NCI-H146 treated with DMSO at 0.1 percent for 48 hours (cell line): ENCODE results near the gene MRPL3.
"Not testable (repeated sequence)": the region's sequence is repeated elsewhere in the genome, so short reads cannot be mapped to it uniquely, and the experiment has no call there.

Experiments
- DNase-seq: peaks from one replicate; lab custom pipeline; 2025; ENCODE audit not compliant: unreplicated experiment; lab: John Stamatoyannopoulos, UW

Gene MRPL3

DNA sequence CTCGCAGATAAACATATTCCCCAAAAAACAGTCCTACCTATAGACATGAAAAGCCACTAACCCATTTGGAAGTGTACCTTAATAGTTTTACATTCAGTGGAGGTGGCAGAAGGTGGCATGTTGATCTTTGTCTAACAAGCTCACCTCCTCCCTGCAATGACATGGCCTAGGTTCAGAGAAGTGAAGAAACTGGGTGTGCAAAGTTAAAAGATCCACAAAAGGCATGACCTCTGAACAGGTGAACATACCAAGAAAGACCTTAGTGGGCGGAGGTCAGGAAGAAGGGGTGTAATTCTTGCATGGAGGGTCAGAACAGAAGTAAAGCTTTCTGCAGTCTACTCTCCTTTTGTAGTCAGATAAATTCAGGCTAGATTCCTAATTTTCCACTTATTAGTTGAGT is 822 bp downstream of the MRPL3 start:
- no peak for DNase-seq

DNA sequence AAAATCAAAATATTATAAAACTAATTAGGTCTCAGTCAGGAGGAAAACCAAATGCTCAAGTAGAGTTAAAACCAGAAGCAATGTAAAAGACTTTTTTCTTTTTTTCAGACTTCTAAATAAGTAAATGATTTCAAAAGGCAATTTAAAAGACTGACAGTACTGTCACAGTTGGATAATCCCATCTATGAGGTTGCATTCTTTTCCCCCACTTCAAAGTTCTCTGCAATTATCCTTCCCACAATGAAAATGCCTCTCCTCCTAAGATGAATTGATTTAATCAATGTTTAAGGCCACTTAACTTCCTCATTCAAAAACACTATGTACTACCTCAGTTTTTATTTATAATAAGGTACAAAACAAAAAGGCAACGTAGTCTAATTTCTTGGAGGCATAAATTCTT is 8.1 kb downstream of the MRPL3 start:
- DNase-seq: no peak

DNA sequence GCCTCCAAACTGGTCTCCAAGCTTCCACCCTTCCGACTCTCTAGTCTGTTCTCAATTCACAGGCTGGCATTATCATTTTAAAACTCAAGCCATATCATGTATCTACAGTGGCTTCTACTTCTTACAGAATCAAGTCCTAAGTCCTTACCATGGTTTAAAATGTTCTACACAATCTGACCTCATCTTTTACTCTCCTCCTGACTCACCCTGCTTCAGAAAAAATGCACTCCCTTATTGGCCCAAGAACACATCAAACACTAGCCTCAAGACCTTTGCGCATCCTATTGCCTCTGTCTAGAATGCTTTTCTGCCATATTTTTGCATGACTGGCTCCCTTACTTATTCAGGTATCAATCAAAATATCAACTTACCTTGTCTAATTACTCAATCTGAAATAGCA is 11.0 kb downstream of the MRPL3 start:
- no peak for DNase-seq

DNA sequence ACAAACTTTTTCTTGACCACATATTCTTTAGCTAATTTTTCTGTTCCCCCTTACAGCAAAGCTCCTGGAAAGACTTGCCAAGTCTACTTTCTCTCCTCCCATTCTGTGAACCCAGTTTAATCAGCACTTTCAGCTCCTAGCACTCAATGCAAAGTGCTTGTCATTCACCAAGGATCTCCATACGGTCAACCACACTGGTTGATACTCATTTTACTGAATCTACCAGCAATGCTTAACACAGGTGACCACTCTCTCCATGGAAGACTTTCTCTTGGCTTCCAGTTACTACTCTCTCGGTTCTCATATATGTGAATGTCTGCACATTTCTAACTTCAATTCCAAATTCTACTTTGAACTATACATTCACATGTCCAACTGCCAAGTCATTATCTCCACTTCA is 11.7 kb downstream of the MRPL3 start:
- DNase-seq: no peak

DNA sequence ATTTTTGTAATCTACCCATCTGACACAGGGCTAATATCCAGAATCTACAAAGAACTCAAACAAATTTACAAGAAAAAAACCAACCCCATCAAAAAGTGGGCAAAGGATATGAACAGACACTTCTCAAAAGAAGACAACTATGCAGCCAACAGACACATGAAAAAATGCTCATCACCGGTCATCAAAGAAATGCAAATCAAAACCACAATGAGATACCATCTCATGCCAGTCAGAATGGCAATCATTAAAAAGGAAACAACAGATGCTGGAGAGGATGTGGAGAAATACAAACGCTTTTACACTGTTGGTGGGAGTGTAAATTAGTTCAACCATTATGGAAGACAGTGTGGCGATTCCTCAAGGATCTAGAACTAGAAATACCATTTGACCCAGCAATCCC is 16.2 kb downstream of the MRPL3 start:
- not testable (repeated sequence) for DNase-seq

DNA sequence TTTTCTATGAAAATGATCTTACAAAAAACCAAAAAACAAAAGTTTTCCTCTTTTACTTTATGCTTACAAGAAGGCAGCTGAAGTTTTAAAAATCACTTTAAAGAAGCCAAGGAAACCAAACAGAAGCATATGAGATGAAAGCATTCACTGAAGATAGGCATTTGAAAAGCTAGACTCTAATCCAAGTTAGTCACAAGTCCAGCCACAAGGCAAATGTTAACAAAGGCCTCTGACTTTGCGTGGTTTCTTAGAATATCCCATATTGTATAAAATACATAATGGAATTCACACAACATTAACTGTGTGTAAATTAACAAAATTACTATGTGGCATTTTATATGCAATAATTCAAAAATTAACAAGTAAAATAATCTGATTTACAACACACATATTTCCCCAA is 17.7 kb downstream of the MRPL3 start:
- DNase-seq: no peak

DNA sequence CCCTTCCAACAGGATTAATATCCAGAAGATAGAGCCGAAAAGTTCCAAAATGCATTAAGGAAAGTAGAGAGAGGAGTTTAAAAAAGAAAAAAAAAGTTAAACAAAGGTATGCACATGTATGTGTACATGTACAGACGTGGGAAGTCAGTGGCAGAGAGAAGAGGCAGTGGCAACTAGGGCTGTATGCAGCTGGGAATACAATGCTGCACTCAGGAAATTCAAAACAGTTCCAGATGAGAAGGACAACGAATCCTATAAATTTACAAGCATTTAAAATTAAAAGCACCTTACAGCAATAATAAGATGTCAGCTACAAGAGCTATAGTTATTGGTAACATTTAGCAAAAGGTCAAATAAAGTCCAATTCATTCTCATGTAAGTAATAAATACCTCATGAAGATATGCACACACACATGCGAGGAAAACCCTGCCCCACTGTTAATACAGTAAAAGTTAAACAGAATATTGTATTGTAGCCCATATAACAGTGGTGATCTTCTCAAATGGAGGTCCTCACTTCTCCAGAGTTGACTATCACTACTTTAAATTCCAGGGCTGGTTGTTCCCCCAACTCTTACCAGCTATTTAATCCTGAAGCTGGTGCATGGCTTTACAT is 18.2 kb downstream of the MRPL3 start:
- no peak for DNase-seq

DNA sequence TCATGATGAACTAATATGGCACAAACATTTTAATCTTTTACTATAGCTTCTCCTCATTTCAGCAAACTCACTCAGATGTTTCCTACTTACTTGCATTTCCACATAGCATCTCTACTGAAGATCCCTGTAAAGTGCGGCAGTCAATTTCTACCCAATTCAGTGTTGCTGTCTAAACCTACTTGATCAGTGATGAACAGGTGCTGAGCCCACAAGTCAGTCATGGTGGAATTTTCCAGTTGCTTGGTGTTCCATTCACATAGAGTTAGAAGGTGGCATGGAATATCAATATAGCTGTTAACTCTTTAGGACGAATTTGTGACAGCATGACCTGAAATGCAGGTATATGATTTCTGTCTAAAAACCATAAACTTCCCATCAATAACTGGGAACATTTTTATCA is 22.7 kb downstream of the MRPL3 start:
- DNase-seq: no peak

DNA sequence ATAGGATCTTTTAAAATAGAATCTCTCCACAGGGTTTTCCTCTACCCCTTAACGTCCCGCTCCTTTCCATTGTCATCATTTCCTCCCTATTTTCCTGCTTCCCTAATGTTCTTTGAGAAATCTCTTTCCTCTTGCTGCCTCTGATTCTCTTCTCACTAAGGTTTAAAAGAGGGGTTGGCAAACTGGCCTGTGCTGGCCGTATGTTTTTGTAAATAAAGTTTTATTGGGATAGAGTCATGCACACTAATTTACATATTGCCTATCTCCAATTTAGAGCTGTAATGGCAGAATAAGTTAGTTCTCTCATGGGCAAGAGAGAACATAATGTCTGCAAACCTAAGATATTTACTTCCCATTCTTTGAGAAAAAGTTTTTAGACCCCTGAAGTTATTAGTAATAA is 25.0 kb downstream of the MRPL3 start:
- no peak for DNase-seq

DNA sequence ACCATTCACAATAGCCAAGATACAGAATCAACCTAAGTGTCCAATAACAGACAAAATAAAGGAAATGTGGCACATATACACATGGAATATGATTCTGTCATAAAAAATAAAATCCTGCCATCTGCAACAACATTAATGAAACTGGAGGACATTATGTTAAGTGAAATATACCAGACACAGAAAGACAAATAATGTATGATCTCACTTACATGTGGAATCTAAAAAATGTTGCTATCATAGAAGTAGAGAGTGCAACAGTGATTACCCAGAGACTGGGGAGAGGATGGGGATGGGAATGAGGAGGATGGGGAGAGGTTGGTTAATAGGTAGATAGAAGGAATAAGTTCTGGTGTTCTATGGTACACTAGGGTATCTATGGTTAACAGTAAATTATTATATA is 28.7 kb downstream of the MRPL3 start:
- no peak for DNase-seq

DNA sequence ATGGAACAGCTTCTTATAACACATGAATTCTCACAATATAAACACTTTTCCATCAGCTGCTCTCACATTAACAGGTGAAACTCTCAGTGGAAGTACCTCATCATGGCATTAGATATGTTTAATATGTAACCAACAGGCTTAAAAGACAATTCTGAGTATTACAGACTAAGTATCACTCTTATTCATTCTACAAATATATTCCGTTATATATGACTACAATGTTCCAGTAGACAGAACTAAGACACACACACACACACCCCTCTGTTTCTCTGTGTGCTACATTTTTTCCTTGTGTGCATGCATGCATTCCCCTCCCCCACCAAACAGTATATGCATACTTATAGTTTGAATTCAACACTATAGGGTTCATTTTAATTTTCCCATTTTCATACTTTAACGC is 32.4 kb downstream of the MRPL3 start:
- DNase-seq: no peak

DNA sequence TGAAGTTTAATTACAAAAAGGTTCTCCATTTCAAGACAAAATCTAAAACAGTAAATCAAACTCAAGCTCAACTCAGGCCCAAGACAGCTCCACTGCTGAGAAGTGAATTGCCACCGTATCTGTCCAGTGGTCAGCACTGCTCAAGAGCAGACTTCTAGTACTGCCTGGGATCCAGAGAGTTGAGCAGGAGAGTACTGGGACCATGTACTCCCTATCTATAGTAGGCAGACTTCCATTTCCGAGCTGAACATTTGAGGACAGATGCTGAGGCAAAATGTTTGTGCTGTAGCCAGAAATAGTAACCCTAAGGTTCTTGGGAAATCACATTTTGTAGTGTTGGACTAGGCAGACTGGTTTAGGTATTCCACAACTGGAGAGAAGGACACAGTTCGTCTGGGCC is 44.1 kb downstream of the MRPL3 start:
- DNase-seq: no peak

DNA sequence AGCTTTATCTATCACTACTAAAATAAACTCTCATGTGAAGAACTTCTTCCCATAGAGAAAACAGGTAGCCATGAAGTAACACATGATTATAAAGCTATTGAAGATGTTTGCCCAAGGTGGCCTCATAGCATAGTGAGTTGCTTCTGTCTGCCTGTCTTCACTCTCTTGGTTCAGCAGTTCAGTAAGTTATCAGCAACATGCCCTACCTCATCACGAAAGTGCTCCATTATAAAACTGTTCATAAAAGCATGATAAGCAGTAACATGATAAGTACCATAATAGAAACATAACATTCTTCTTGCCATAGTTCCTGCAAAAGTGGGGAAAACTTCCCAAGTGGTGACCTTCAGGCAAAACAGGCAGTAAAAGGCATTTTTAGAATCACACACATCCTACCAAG is 45.6 kb downstream of the MRPL3 start:
- no peak for DNase-seq

DNA sequence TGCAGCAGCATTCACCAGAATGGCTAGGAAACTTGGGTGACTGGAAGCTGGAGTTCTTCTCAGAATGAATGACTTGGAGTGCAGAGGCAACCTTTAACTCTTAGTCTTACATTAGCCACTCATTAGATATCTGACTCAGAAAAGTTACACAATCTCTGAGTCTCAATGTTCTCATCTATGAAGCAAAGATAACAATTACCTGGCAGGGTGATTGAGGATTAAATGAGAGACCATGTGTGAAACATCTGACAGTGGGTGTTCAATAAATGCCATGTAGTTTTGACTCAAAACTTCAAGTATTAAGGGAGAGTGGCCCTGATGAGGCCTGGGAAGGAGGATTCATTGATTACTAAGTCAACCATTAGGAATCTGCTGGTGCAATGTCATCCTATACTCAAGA is 48.3 kb downstream of the MRPL3 start:
- DNase-seq: no peak

DNA sequence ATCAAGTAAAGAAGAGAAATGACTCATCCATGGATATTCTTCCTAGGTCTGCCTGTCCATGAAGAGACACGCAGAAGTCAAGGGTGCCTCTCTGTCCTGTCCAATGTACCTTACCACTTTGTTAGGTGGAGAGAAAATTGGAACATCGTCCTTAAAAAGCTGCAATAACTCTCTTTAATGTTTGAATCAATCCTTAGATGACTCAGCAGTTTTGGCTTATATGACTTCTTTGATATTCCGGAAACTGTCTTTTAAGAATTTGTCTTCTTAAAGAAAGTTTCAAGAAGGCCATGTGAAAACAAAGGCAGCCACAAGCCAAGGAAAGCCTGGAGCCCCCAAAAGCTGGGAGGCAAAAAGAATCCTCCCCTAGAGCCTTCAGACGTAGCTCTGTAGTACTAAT is 49.2 kb downstream of the MRPL3 start:
- no peak for DNase-seq

DNA sequence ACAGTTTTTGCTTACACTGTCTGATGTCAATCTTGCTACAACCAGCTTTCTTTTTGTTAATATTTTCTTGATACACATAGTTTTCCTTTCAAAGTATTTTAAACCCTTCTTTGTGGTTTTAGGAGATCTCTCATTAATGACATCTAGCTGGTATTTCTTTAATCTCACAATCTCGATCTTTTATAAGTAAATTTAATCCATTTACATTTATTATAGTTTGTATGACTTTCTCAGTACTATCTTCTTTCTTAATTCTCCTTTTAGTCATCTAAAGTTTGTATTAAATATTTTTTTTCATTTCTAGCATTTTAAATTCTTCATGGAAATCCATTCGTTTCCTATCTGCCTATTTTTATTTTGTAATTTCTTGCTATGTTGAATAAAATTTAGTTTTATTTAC is 55.4 kb downstream of the MRPL3 start:
- no peak for DNase-seq

DNA sequence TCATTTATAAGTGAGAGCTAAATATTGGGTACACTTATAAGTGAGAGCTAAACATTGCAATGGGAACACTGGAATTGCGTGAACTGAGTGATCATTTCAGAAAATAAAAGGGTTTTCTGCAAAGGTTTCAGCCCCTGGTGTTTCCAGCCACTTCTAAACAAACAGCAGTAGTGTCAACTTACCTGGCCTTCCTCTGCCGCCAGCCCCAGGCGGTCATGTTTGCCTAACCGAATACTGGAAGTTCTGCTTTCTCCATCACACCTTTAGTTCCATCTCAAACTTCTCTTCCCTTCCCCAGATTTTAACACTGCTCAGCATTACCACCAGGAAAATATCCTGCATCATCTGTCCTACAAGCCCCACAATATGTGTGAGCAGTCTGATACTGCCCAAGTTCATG is 58.6 kb downstream of the MRPL3 start:
- DNase-seq: no peak

DNA sequence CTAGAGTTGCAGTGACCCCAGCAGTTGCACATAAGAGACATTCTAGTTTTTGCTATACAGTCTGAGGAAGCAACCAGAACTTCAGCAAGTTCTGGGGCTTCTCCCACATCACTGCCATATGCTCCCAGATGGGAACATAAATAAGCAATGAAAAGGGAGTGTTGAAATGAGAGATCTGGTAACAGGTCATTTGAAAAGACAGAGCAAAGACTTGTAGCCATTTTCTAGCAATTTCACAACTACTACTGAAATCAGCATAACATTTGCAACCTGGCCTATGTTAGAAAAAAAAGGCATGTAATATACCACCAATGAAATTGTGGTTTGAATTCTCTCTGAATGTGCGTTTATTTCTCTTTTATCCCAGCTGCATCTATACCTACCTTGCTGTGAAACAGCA is 63.7 kb downstream of the MRPL3 start:
- DNase-seq: no peak

DNA sequence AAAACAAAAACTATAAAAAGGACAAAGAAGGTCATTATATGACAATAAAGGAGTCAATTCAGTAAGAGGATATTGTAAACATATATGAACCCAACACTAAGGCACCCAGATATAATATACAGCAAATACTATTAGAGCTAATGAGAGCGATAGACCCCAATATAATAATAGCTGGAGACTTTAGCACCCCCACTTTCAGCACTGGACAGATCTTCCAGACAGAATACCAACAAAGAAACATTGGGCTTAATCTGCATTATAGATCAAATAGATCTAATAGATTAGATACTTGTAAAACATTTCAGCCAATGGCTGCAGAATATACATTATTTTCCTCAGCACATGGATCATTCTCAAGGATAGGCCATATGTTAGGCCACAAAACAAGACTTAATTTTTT is 67.8 kb downstream of the MRPL3 start:
- DNase-seq: no peak

DNA sequence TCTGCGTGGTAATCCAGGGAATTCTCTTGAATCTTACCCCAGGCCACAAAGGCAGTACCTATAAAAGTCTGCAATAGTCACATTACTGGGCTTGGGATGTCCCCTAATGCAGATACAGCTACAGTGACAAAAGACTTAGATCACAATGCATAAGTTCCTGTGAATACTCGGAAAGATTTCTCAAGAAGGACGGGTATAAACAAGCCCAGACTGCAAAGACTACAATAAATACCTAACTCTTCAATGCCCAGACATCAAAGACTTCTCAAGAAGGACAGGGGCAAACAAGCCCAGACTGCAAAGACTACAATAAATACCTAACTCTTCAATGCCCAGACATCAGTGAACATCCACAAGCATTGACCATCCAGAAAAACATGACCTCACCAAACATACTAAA is 70.3 kb downstream of the MRPL3 start:
- DNase-seq: no peak

DNA sequence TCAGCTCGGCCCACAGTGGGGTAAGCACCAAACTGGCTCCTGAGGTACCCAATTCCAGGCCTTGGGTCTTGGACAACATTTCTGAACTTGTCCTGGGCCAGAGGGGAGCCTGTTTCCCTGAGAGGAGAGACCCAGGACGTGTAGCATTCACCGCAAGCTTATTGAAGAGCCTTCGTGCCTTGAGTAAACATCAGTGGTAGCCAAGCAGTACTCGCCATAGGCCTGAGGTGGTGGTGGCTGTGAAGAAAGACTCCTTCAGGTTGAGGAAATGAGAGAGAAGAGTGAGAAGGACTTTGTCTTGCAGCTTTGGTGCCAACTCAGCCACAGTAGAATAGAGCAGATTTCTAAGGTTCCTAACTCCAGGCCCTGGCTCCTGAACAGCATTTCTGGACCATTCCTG is 71.0 kb downstream of the MRPL3 start:
- no peak for DNase-seq

DNA sequence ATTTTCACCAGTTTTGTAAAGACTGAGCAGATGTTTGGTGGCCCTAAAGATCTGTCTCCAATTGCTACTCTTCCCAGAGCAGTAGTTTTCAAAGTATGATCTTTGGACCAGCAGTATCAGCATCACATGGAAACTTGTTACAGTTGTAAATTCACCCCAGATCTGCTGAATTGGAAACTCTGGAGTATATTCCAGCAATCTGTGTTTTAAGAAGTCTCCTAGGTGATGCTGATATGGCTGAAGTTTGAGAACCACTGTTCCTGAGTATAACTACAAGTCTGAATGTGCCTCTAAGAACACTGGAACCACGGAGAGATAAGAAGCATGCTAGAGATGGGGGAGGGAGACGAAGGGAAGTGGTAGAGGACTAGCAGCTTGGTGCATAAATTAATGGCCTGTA is 75.5 kb downstream of the MRPL3 start:
- DNase-seq: no peak

DNA sequence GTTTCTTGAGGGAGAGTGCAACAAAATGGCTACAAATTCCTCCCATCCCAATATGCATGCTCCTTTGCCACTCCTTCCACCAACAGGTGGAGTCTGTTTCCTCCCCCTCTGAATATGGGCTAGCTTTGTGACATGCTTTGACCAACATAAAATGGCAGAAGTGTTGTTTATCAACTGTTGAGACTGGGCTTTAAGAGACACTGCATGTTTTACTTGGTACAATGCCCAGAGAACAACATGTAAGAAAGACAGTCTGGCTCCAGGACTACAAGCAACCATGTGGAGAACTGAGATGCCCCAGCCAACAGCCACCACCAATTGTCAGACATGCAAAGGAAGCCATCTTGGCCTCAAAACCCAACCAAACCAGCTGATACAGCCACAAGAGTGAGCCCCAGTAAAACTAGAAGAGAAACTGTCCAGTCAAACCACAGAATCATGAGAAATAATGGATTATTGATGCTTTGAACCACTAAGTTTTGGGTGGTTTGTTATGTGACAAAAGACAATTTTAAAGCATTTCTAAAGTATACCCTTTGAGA is 80.7 kb downstream of the MRPL3 start:
- no peak for DNase-seq

DNA sequence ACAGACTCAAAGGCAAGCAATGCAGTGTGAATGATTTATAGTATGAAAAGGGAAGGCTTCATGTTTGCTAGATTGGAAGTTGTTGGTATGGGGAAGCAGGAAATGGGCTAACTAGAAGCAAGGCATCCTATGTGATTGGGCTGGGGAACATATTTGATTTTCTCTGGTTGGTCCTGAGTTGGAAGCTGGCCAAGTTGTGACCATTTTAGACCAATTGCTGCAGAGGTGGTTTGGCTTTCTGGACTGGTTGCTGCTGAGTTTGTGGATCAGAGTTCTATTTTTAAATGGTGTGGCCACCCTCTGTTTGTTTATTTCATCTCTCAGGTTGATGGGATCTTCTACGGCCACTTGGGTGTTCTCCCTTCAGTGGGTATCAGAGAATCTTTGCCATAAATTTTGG is 81.5 kb downstream of the MRPL3 start:
- DNase-seq: no peak
